HepG2 (cell line): Measurements from ENCODE around the gene RSPRY1. TPM values are rescaled to one million over a fixed set of nuclear protein-coding genes. Genes with fewer than 3 reads are reported as not detected.

Source experiments
- polyA plus RNA-seq, 8 experiments: library from polyadenylated mRNA; depleted of rRNA in 3 of 8; stranded (reverse) in 7 of 8; unstranded in 1 of 8; fragments of >200 nt; fragmentation: Illumina TruSeq in 4 of 8; extraction: Trizol in 4 of 8; gene quantifications; 2 replicates each; pipeline versions ENCODE4 v1.2.1 to v1.2.3, GENCODE V29; 2011 to 2016; ENCODE audit warnings: low read depth in 4 of 8, missing spikeins in 1 of 8, mixed read lengths in 1 of 8; ENCODE audit not compliant: insufficient read depth in 1 of 8
- total RNA-seq, 5 experiments: library from RNA; depleted of rRNA; stranded (reverse); fragments of >200 nt; fragmentation: Illumina TruSeq; extraction: Trizol; gene quantifications; 2 replicates each; pipeline ENCODE4 v1.2.3, GENCODE V29; 2016; ENCODE audit warnings: low read depth in 1 of 5
- TF ChIP-seq, protein P1 (sequence below): sonication (generic); formaldehyde crosslinking; IDR thresholded peaks from 2 replicates; pipeline ENCODE4 v1.9.0; 2021; ENCODE audit warnings: mild to moderate bottlenecking, missing genetic modification reagents
- TF ChIP-seq, protein P2 (sequence below): sonication (generic); formaldehyde crosslinking; IDR thresholded peaks from 2 replicates; pipeline ENCODE4 v1.4.0; 2020; ENCODE audit warnings: missing genetic modification reagents, borderline replicate concordance

Gene RSPRY1
- total and polyA plus RNA-seq, 2 of the 13 experiments (the other 11 are each of a cell fraction or from before 2014, with no cell fraction given): 53.4 to 61.0 TPM

DNA sequence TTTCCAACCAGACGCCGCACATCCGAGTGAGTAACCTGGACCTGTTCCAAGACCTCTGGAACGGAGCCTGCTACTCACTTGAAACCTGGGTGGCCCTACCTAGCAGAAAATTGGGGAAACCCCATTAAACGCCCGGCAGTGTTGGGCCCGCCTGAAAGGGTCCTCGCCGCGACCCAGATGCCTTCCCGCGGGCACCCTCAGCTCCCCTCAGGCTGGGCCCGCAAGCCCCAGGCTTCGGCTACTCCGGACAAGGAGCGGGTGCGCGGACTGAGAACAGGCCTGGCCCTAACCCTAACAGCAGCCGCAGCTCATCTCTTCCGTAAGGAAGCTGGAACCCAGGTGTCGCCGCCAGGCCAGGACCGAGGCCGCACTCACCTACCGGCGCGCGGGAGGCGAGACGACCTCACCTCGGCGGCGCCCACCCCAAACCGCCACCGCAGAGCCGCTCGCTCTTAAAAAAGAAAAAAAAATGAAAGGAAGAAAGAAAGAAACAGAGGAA lies 634 bp upstream of the RSPRY1 start (continued):
- TF ChIP-seq, protein P1, sequence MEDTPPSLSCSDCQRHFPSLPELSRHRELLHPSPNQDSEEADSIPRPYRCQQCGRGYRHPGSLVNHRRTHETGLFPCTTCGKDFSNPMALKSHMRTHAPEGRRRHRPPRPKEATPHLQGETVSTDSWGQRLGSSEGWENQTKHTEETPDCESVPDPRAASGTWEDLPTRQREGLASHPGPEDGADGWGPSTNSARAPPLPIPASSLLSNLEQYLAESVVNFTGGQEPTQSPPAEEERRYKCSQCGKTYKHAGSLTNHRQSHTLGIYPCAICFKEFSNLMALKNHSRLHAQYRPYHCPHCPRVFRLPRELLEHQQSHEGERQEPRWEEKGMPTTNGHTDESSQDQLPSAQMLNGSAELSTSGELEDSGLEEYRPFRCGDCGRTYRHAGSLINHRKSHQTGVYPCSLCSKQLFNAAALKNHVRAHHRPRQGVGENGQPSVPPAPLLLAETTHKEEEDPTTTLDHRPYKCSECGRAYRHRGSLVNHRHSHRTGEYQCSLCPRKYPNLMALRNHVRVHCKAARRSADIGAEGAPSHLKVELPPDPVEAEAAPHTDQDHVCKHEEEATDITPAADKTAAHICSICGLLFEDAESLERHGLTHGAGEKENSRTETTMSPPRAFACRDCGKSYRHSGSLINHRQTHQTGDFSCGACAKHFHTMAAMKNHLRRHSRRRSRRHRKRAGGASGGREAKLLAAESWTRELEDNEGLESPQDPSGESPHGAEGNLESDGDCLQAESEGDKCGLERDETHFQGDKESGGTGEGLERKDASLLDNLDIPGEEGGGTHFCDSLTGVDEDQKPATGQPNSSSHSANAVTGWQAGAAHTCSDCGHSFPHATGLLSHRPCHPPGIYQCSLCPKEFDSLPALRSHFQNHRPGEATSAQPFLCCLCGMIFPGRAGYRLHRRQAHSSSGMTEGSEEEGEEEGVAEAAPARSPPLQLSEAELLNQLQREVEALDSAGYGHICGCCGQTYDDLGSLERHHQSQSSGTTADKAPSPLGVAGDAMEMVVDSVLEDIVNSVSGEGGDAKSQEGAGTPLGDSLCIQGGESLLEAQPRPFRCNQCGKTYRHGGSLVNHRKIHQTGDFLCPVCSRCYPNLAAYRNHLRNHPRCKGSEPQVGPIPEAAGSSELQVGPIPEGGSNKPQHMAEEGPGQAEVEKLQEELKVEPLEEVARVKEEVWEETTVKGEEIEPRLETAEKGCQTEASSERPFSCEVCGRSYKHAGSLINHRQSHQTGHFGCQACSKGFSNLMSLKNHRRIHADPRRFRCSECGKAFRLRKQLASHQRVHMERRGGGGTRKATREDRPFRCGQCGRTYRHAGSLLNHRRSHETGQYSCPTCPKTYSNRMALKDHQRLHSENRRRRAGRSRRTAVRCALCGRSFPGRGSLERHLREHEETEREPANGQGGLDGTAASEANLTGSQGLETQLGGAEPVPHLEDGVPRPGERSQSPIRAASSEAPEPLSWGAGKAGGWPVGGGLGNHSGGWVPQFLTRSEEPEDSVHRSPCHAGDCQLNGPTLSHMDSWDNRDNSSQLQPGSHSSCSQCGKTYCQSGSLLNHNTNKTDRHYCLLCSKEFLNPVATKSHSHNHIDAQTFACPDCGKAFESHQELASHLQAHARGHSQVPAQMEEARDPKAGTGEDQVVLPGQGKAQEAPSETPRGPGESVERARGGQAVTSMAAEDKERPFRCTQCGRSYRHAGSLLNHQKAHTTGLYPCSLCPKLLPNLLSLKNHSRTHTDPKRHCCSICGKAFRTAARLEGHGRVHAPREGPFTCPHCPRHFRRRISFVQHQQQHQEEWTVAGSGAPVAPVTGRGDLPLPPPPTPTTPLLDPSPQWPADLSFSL: 0 out of 2 replicates have a peak, but pooled peaks have one; percentile 16
- TF ChIP-seq, protein P2, sequence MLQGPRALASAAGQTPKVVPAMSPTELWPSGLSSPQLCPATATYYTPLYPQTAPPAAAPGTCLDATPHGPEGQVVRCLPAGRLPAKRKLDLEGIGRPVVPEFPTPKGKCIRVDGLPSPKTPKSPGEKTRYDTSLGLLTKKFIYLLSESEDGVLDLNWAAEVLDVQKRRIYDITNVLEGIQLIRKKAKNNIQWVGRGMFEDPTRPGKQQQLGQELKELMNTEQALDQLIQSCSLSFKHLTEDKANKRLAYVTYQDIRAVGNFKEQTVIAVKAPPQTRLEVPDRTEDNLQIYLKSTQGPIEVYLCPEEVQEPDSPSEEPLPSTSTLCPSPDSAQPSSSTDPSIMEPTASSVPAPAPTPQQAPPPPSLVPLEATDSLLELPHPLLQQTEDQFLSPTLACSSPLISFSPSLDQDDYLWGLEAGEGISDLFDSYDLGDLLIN (CRISPR knock-in tag): peak; percentile 41; the same call in 1 of the 2 replicates
- TF ChIP-seq, all 625 proteins: peak for 145
